Endothelial cell of umbilical vein (primary cell): Measurements from ENCODE around the gene RPL18.

ENCODE experiments used
- EZH2 ChIP-seq: IDR thresholded peaks from 2 replicates; pipeline ENCODE4 v1.6.1; 2012; ENCODE audit warnings: borderline replicate concordance, low read depth, mild to moderate bottlenecking, moderate library complexity, low read length, inconsistent platforms; ENCODE audit not compliant: severe bottlenecking
- MAX ChIP-seq: IDR thresholded peaks from 2 replicates; pipeline ENCODE4 v1.6.1; 2011; ENCODE audit not compliant: insufficient read depth, insufficient read length
- TF ChIP-seq, protein P1 (sequence below), 2 donors: IDR thresholded peaks; 1 replicate in 1 of 2; 2 replicates in 1 of 2; pipeline ENCODE4 v1.5.1; 2011; ENCODE audit warnings: low read length in 2 of 2, mild to moderate bottlenecking in 2 of 2, moderate library complexity in 2 of 2, control low read depth in 1 of 2, inconsistent platforms in 1 of 2, low read depth in 1 of 2; ENCODE audit not compliant: insufficient read depth in 1 of 2; ENCODE audit errors: extremely low read depth in 1 of 2

GRCh38 chr19:48596237-48596636, 22.7 kb downstream of the RPL18 start:
- TF ChIP-seq, protein P1, sequence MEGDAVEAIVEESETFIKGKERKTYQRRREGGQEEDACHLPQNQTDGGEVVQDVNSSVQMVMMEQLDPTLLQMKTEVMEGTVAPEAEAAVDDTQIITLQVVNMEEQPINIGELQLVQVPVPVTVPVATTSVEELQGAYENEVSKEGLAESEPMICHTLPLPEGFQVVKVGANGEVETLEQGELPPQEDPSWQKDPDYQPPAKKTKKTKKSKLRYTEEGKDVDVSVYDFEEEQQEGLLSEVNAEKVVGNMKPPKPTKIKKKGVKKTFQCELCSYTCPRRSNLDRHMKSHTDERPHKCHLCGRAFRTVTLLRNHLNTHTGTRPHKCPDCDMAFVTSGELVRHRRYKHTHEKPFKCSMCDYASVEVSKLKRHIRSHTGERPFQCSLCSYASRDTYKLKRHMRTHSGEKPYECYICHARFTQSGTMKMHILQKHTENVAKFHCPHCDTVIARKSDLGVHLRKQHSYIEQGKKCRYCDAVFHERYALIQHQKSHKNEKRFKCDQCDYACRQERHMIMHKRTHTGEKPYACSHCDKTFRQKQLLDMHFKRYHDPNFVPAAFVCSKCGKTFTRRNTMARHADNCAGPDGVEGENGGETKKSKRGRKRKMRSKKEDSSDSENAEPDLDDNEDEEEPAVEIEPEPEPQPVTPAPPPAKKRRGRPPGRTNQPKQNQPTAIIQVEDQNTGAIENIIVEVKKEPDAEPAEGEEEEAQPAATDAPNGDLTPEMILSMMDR (IDR thresholded peaks at IDR 0.05; ENCODE audit: extremely low read depth in 1 of 2, insufficient read depth in 1 of 2, low read depth in 1 of 2, low read length in 2 of 2): no peak
- TF ChIP-seq MAX (no peak), EZH2 (no peak)
